ENCODE results near the gene ULK1. TPM values are rescaled to one million over a fixed set of nuclear protein-coding genes. Genes with fewer than 3 reads are reported as not detected.

The ULK1 gene
- total and polyA plus RNA-seq, 2 of the 13 experiments (the other 11 are each of a cell fraction or from before 2014, with no cell fraction given): 2.8 to 10.1 TPM

DNA sequence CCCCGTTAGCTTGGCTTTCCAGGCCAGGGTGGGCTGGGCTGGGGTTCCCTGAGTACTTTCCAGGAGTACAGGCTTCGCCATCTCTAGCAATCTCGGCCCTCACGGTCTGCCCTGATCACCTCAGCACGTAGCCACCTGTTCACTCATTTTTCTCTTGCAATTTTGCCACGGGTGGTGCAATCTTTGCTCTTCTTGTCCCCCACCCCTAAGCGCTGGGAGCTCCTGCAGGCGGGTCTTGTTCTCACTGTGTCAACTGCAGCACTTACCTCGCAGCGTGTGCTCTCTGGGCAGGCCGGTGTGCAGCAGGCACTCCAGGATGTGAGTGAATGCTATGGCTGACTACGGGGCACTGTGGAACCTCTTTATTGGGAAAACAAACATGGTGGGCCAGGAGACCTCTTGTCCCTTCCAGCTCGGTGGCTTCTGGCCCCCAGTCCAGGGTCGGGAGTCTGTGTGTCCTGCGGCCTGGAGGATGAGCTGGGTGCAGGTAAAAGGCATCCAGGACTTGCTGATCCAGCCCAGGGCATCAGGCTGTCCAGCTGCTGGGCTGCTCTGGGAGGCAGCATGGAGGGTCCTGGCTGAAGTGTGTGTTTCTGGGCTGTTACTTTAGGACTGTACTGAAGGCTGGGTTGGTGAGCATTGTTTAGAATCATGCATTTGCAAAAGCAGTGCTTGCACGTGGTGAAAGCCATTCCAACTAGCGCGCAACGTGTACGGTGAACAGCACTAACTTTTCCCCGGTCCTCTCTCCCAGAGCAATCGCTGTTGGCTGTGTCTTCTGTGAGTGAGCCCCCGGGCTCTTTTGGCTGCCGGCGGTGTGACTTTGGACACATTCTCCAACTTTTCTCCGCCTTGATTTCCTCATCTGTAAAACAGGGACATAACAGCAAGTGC, 1.5 kb upstream of the ULK1 start (continued):
- TF ChIP-seq ZMYM4 (CRISPR knock-in tag; IDR thresholded peaks at IDR 0.05): no peak
- TF ChIP-seq SYNCRIP (IDR thresholded peaks at IDR 0.05; ENCODE audit: insufficient read depth, low read depth, low read length): no peak
- no peak for TF ChIP-seq ZNF556 (CRISPR knock-in tag; IDR thresholded peaks at IDR 0.05; ENCODE audit: borderline replicate concordance)
- no peak for TF ChIP-seq ATM (IDR thresholded peaks at IDR 0.05; ENCODE audit: borderline replicate concordance)
- no peak for TF ChIP-seq CEBPZ (IDR thresholded peaks at IDR 0.05; ENCODE audit: low read length)
- TF ChIP-seq GLI4 (CRISPR knock-in tag; IDR thresholded peaks at IDR 0.05; ENCODE audit: borderline replicate concordance): no peak
- TF ChIP-seq, protein P1, sequence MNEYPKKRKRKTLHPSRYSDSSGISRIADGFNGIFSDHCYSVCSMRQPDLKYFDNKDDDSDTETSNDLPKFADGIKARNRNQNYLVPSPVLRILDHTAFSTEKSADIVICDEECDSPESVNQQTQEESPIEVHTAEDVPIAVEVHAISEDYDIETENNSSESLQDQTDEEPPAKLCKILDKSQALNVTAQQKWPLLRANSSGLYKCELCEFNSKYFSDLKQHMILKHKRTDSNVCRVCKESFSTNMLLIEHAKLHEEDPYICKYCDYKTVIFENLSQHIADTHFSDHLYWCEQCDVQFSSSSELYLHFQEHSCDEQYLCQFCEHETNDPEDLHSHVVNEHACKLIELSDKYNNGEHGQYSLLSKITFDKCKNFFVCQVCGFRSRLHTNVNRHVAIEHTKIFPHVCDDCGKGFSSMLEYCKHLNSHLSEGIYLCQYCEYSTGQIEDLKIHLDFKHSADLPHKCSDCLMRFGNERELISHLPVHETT (CRISPR knock-in tag; conservative IDR thresholded peaks at IDR 0.05): no peak
- no peak for TF ChIP-seq NFIB (CRISPR knock-in tag; IDR thresholded peaks at IDR 0.05; ENCODE audit: borderline replicate concordance)
- 0 out of 2 replicates have a peak, but pooled peaks have one; percentile 41 for TF ChIP-seq ZNF784 (CRISPR knock-in tag; IDR thresholded peaks at IDR 0.05; ENCODE audit: borderline replicate concordance)
- no peak for TF ChIP-seq CERS6 (CRISPR knock-in tag; IDR thresholded peaks at IDR 0.05)
- TF ChIP-seq HNRNPUL1 (IDR thresholded peaks at IDR 0.05; ENCODE audit: low read depth, low read length): no peak
- no peak for TF ChIP-seq NR2F1 (CRISPR knock-in tag; IDR thresholded peaks at IDR 0.05)
- no peak for TF ChIP-seq DRAP1 (CRISPR knock-in tag; IDR thresholded peaks at IDR 0.05)
- 0 out of 2 replicates have a peak, but pooled peaks have one; percentile 50 for TF ChIP-seq ZNF230 (CRISPR knock-in tag; IDR thresholded peaks at IDR 0.05)
- TF ChIP-seq ZNF335 (CRISPR knock-in tag; IDR thresholded peaks at IDR 0.05): no peak
- TF ChIP-seq NCOR1 (IDR thresholded peaks at IDR 0.05; ENCODE audit: borderline replicate concordance, low read length): no peak
- no peak for TF ChIP-seq TRIM24 (CRISPR knock-in tag; IDR thresholded peaks at IDR 0.05)
- no peak for TF ChIP-seq ZNF781 (CRISPR knock-in tag; IDR thresholded peaks at IDR 0.05; ENCODE audit: borderline replicate concordance, not compliant biosample characterization)
- TF ChIP-seq ZFP36L2 (CRISPR knock-in tag; IDR thresholded peaks at IDR 0.05): no peak
- peak; percentile 61; the same call in 1 of the 2 replicates for TF ChIP-seq ZNF292 (CRISPR knock-in tag; IDR thresholded peaks at IDR 0.05; ENCODE audit: borderline replicate concordance, low read depth)

Measured in HepG2 (cell line).